SU-DHL-6 (cell line): ENCODE measurements around the gene SST.

Experiments
- EZH2phosphoT487 ChIP-seq: fragments of 200-600 bp; sonication (generic), shearing (Covaris generic); conservative IDR thresholded peaks from 2 replicates; pipeline ENCODE4 v1.6.1; 2018; ENCODE audit warnings: mild to moderate bottlenecking, antibody characterized with exemption, low read length, moderate library complexity, mixed read lengths
- TF ChIP-seq, protein P1 (sequence below): fragments of 200-600 bp; sonication (generic); IDR thresholded peaks from one replicate; pipeline ENCODE4 v1.5.1; 2017; ENCODE audit warnings: antibody characterized with exemption, mild to moderate bottlenecking, low read length, moderate library complexity; ENCODE audit not compliant: insufficient read depth, poor library complexity, severe bottlenecking

GRCh38 chr3:187623285-187623814 lies 46.8 kb downstream of the SST start:
- TF ChIP-seq, protein P1, sequence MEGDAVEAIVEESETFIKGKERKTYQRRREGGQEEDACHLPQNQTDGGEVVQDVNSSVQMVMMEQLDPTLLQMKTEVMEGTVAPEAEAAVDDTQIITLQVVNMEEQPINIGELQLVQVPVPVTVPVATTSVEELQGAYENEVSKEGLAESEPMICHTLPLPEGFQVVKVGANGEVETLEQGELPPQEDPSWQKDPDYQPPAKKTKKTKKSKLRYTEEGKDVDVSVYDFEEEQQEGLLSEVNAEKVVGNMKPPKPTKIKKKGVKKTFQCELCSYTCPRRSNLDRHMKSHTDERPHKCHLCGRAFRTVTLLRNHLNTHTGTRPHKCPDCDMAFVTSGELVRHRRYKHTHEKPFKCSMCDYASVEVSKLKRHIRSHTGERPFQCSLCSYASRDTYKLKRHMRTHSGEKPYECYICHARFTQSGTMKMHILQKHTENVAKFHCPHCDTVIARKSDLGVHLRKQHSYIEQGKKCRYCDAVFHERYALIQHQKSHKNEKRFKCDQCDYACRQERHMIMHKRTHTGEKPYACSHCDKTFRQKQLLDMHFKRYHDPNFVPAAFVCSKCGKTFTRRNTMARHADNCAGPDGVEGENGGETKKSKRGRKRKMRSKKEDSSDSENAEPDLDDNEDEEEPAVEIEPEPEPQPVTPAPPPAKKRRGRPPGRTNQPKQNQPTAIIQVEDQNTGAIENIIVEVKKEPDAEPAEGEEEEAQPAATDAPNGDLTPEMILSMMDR = no peak
- TF ChIP-seq EZH2phosphoT487 = no peak
